ENCODE measurements around the gene WDR13. TPM values are rescaled to one million over a fixed set of nuclear protein-coding genes. Genes with fewer than 3 reads are reported as not detected.

Gene WDR13
- total RNA-seq, 2 donors from 2014 or later: 126 to 141 TPM

DNA sequence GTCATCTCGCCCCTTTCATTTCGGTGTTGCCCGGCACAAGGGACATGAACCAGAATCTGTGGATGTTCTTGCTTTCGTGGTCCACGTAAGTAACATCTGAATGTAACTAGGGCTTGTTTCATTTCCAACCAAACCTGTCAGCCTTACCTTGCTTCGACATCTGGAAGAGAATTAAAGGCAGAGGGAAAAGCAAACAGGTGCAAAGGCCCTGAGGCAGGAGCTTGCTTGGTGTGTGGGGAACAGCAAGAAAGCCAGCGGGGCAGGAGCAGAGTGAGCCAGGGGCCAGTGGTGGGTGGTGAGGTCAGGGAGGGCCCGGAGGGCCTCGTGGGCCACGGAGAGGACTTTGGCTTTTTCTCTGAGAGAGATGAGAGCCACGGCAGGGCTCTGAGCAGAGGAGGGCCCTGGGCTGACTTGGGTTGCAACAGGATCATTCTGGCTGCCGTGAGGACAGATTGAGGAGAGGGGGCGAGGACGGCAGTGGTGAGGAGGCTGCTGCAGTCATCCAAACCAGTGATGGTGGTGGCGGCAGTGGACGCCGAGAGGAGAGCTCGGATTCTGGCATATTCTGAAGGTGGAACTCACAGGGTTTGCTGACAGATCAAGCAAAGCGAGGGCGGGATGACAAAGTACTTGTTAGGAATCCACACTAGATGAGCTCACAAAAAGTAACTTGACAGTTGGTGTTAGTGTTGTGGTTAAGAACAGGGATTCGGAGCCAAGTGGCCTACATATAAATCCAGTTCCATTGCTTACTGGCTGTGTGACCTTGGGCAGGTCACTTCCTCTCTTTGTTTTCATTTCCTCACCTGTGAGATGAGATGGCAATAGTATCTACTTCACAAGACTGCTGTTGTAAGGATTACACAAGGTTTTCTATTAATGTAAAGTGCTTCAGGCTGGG is 6.8 kb upstream of the WDR13 start:
- intact Hi-C loops (cut with DNase I, micrococcal nuclease): no loop called here
- DNase-seq (no peak), ATAC-seq (no peak)

GRCh38 chrX:48591255-48591791 is 6.0 kb upstream of the WDR13 start:
- DNase-seq (no peak), ATAC-seq (peak; percentile 63)
- intact Hi-C loops (cut with DNase I, micrococcal nuclease): no loop called here

- DNase-seq (no peak), ATAC-seq (no peak)
- intact Hi-C loops (cut with DNase I, micrococcal nuclease): no loop called here
Measured at GRCh38 chrX:48592971-48593370, 4.3 kb upstream of the WDR13 start.

GRCh38 chrX:48595929-48596328 is 1.4 kb upstream of the WDR13 start:
- DNase-seq (no peak), ATAC-seq (no peak)
- intact Hi-C loops (cut with DNase I, micrococcal nuclease): no loop called here

GRCh38 chrX:48598614-48599013 is 1.3 kb downstream of the WDR13 start:
- DNase-seq: peak in 1 of 2 donors; percentile 21

DNA sequence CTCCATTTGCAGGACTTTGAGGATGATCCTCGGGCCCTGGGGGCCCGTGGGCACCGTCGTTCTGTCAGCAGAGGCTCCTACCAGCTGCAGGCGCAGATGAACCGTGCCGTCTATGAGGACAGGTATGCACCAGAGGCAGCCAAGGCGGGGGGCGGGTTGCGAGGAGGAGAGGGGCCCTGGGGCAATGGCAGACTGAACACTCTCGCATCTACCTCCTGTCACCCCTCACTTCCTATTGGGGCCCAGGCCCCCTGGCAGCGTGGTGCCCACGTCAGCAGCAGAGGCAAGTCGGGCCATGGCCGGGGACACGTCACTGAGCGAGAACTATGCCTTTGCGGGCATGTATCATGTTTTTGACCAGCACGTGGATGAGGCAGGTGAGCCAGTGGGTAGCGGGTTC is 2.0 kb downstream of the WDR13 start:
- ATAC-seq (no peak), DNase-seq (no peak)
- intact Hi-C loops (cut with DNase I, micrococcal nuclease): no loop called here

More at GRCh38 chrX:48598614-48599013, 1.3 kb downstream of the WDR13 start:
- ATAC-seq: no peak
- intact Hi-C loops (cut with DNase I, micrococcal nuclease): no loop called here

GRCh38 chrX:48600226-48600625 is 2.9 kb downstream of the WDR13 start:
- ATAC-seq (no peak), DNase-seq (no peak)
- intact Hi-C loops (cut with DNase I, micrococcal nuclease): no loop called here

- no peak for ATAC-seq
- intact Hi-C loops (cut with DNase I, micrococcal nuclease): no loop called here
- no peak for DNase-seq
Measured at GRCh38 chrX:48601741-48602394, 4.6 kb downstream of the WDR13 start.

GRCh38 chrX:48604701-48605100 is 7.4 kb downstream of the WDR13 start:
- no peak for DNase-seq
- ATAC-seq: no peak
- intact Hi-C loops (cut with DNase I, micrococcal nuclease): no loop called here

GRCh38 chrX:48606091-48606490 is 8.8 kb downstream of the WDR13 start:
- ATAC-seq (no peak), DNase-seq (no peak)
- intact Hi-C loops (cut with DNase I, micrococcal nuclease): no loop called here

GRCh38 chrX:48611703-48612102 is 14.4 kb downstream of the WDR13 start:
- intact Hi-C loops (cut with DNase I, micrococcal nuclease): no loop called here
- ATAC-seq: no peak

DNA sequence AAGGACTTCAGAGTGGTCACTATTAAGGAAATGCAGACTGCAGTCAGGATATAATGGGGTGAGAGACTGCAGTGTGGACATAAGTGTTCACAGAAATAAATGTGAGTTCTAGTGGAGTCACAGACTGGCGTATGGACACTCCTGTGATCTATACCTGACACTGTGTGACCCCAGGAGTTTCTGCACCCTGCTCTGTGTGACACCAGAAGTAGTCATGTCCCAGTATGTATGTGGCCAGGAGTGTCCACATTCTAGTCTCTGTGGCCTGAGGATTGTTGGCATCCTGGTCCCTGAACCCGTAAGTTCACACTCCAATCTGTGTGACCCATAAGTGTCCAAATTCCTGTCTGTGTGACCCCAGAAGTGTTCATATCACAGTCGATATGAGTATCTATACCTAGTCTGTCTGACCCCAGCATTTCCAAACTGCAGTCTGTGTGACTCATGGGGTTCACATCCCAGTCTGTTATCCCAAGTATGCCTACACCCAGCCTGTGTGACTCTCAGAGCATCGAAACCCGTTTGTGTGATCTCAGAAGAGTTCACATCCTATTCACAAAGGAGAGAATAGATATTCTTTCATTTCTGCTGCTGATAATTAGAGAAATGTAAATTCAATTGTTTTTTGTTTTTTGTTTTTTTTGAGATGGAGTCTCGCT is 16.3 kb downstream of the WDR13 start:
- ATAC-seq: no peak
- intact Hi-C loops (cut with DNase I, micrococcal nuclease): no loop called here
- no peak for DNase-seq

More at GRCh38 chrX:48611703-48612102, 14.4 kb downstream of the WDR13 start:
- DNase-seq: no peak

DNA sequence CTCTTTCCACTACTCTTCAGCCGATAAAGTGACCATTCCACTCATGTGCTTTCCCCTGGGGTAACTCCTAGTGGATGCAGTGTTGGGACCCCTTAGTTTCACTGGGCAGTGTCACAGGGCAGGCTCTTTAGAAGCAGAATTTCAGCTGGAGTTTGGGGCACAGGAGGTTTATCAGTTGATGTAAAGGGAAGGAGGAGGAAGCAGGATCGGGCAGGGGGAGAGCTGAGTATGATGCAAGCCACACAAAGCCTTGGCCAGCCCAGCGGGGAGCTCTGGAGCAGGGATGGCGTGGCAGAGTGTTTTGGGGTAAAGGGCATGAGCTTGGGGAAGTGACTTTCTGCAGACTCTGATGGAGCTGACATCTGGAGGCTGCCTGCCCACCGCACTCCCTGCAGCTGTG is 19.3 kb downstream of the WDR13 start:
- intact Hi-C loops (cut with DNase I, micrococcal nuclease): no loop called here
- DNase-seq (no peak), ATAC-seq (no peak)

DNA sequence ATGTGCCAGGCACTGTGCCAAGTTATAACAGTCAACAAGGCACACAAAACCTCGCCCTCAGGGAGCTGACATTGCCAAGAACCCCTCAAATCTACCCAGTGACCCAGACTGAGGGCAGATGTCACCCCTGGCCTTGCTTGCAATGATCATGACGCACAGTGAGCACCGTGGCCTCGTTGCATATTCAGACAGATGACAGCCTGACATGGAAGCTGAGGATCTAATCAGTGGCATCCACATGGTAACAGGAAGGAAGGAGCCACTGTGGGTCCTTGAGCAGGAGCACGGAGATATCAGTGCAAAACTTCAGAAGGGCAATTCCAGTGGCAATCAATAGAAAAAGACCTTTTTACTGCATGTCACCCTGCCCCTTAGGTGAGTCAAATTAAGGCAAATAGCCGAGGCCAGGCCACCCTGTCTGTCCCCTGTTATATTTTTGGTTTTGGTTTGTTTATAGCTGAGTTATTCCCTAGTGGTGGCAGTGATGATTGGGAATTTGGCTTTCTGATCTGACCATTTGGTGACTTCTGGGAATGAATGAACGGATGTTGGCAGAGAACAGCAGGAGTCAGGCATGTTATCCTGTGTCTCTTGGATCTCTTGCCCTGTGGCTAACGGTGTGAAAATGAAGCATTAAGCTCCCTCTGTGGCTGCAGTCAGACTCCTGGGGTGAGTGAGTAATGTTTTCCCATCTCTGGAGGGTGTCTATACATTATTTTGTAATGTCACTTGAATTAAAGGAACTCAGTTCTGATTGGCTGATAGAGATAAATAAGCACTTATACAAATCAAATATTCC is 20.4 kb downstream of the WDR13 start:
- no peak for ATAC-seq
- DNase-seq: no peak
- intact Hi-C loops (cut with DNase I, micrococcal nuclease): no loop called here

DNA sequence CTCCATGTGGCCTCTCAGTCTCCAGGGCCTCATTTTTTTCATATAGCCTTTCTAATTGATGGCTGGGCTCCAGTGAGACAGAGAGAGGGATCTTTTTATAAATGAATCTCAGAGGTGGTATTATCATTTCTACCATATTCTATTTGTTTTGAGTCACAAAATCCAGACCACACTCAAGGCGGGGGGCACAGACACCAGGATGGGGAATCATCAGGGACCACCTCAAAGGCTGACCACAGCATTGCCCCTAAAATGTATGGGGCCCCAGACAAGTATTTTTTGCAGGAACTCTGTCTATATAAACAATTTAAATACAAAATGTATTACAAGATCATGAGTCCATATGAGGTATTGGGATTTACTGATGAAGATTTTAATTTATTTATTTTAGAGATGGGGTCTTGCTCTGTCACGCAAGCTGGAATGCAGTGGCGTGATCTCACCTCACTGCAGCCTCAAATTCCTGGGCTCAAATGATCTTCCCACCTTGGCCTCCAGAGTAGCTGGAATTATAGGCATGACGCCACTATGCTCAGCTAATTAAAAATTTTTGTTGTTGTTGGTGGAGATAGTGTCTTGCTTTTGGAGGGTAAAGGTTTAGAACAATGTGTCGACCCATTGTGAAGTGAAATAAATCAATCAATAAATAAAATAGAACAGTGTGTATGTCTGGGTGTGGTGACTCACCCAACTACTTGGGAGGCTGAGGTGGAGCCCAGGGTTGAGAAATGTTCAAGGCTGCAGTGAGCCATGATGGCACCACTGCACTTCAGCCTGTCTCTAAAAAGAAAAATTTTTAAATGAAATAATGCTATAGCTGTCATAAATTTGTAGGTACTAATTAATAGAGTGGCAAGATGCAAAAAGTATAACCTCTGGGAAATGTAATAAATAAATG is 29.4 kb downstream of the WDR13 start:
- intact Hi-C loops (cut with DNase I, micrococcal nuclease): no loop called here
- no peak for ATAC-seq
- no peak for DNase-seq

- ATAC-seq (peak; percentile 100), DNase-seq (peak; percentile 77 to 82)
- intact Hi-C loops (cut with DNase I, micrococcal nuclease): no loop called here
Measured at GRCh38 chrX:48631376-48632090, 34.2 kb downstream of the WDR13 start.

- DNase-seq (no peak), ATAC-seq (no peak)
- intact Hi-C loops (cut with DNase I, micrococcal nuclease): no loop called here
Measured at GRCh38 chrX:48632207-48632606, 34.9 kb downstream of the WDR13 start.

Measured in left colon (tissue), 2 donors.